HUDEP-2 (cell line): ENCODE measurements around the gene RMDN3.
A peak's percentile ranks its signal among the peaks of the same experiment; 100 is the strongest.

Experiments
- DNase-seq, 76 experiments: peaks; one replicate each; lab custom pipeline; 2025; ENCODE audit not compliant: unreplicated experiment in 76 of 76; lab: John Stamatoyannopoulos, UW

RMDN3 gene

DNA sequence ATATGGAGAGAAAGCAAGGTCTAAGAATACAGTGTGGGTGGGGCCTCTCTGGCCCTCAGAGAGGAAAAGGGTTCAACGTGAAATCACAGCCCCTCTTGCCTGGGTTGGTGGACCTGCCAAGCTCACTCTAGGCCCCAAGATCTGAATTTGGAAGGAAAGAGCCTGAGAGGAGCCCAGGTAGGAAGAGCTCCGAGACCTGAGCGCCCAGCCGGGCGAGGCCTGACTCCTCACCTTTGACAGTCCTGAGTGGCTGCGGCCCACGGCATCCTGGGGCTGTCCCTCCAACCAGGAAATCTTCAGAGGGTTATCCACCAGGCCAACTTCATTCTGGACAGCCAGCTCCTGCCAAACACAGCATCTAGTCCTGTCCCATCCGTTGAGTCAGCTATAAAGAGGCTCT is 18.4 kb upstream of the RMDN3 start:
- no peak for DNase-seq

DNA sequence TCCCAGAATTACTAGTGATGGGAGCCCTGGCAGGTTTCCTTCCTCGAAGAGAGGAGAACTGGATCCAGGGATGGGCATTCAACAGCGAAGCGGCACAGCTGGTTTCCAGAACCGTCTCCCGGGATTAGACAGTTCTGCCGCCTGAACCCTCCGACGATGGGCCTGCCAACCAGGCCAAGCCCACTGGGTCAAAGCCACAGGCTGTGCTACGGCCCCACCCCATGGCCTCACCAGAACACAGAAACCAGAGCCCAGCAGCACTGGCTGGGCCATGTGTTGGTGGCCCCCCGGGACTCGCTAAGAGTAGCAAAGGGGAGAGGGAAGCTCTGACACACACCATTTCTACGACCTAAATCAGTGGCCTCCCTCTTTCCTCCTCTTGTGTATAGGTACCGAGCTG is 17.0 kb upstream of the RMDN3 start:
- no peak for DNase-seq

DNA sequence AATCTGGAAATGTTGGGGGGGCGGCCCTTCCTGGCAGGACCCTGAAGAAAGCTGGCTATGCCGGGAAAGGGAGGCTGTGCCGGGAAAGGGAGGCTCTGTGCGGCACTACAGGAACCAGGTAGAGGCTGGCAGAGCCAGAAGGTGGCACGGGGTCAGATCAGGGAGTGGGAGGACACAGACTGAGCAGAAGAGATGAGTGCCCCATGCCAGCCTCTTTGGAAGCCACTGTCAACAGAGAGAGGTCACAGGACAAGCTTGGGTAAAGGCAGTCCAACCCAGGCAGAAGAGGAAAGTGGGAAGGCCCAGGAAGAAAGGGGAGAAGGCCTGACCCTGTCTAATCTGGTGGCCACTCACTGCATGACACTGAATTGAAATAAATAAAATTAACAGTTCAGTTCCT is 16.2 kb upstream of the RMDN3 start:
- no peak for DNase-seq

DNA sequence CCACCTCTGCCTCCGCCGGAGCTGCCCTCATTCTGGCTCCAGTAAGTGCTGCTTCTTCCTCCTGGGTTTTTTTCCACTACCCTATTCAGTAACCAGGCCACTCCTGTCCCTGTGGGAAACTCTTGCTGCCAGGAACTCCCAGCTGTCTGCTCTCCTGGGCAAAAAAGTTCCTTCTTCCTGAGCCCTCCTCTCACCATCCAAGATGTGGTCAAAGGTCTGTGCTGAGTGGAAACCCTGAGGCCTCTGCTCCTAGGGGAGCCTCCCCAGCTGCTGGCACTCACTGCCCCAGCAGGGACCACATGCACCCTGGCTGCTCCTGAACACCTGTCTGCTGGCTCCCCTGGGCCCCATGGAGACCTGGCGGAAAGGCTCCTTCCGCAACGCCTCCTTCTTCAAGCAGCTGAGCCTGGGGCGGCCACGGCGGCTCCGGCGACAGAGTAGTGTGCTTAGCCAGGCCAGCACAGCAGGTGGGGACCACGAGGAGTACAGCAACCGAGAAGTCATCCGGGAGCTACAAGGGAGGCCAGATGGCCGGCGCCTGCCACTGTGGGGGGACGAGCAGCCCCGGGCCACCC is 15.2 kb upstream of the RMDN3 start:
- no peak for DNase-seq

- peak in 52 of 76 experiments; percentile 18 to 67 (median 45) for DNase-seq
These were observed 14.5 kb upstream of the RMDN3 start, which contains the start of gene C15orf62 for GRCh38 chr15:40769274-40770146. Gene C15orf62, plus strand, starts transcription at chr15:40769980. Its CDS starts 516 bp downstream, at chr15:40770496.

GRCh38 chr15:40768521-40769273 is 13.6 kb upstream of the RMDN3 start:
- peak in 62 of 76 experiments; percentile 9 to 78 (median 48) for DNase-seq

GRCh38 chr15:40767838-40768500 is 12.9 kb upstream of the RMDN3 start:
- DNase-seq = no peak

- DNase-seq = peak in 63 of 76 experiments; percentile 19 to 81 (median 56)
These were observed 12.1 kb upstream of the RMDN3 start for GRCh38 chr15:40766906-40767837.

DNA sequence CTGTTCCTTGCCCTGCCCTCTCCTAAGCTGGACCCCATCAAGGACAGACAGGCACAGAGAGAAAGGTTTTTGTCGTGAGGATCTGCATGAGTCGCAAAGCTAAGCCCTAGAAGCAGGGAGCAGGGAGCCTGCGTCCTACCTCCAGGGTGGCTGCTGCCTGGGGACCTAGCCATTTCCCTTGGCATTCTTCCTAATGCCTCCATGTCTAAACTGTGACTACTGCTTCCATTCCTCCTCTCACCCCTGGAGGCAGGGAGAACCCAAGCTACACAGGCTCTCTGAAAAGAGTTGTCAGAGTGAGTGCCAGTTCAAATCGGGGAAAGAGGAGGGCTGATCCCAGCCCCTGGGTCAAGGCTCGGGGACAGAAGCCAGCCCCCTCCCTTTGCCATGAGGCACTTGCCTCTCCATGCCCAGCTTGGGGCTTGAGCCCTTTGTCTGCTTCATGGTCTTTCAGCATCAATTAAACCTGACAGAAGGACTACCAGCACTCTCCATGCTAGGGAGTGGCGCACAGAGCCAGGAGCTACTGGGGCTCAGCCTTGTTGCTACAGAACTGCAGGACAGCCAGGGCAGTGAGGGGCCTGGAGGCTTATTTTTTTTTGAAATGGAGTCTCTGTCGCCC is 11.3 kb upstream of the RMDN3 start:
- no peak for DNase-seq

DNA sequence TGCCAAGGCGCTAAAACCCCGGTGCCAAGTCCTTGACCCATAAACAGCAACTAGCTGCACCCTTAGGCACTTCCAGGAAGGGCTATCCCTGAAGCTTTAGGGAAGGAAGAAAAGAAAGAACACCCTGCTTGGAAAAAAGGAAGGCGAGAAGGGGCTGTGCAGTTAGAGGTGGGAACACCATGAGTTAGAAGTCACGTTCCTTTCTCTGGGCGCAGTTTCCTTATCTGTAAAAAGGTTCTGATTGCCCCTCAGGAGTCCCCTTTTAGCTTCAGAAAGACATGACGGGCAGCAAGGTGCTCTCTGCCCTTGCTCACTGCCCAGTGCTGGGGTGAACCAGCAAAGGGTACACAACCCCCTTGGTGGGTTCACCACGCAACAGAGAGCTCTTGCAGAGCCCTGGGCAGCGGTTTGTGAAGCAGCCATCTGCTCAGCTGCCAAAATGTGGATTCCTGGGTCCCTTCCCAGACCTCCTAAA is 9.6 kb upstream of the RMDN3 start:
- peak in 4 of 76 experiments; percentile 36 to 59 (median 52) for DNase-seq

- peak in 68 of 76 experiments; percentile 11 to 86 (median 65) for DNase-seq
These were observed 9.0 kb upstream of the RMDN3 start, which contains the start of gene GCHFR for GRCh38 chr15:40763801-40764628. Gene GCHFR, plus strand, starts transcription at chr15:40764068. Its CDS starts 113 bp downstream, at chr15:40764181.

DNA sequence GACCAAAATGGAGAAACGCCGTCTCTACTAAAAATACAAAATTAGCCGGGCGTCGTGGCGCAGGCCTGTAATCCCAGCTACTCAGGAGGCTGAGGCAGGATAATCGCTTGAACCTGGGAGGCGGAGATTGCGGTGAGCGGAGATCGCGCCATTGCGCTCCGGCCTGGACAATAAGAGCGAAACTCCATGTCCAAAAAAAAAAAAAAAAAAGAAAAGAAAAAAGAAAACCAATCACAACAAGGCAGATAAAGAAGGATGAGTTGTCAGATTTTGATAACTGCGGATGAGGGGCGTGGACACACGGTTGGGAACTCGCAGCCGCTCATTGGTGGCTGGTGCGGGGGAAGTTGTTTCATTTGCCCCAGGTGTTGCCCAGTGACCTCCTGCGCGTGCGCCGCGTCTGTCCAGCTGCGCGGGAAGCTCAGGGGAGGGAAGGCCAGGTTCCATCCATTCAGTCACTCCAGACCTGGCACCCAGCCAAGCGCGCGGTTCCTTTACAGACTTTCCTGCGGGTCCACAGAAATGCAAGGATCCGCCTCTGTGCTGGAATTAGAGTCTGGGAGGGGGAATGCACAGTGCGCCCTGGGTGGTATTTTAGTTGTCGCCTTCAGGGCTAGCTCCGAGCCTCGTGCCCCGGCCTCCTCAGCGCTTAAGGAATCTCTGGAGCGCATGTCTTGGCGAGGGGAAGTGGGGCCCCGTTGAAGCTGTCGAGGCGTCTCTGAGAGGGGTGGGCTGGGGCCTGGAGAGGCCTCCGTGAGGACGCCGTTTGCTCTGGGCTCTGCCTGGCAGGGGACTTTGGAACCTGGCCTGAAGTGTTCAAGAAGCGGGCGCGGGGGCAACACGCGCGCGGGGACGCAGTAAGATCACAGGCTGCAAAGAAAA is 8.1 kb upstream of the RMDN3 start:
- DNase-seq = peak in 58 of 76 experiments; percentile 15 to 71 (median 46)

DNA sequence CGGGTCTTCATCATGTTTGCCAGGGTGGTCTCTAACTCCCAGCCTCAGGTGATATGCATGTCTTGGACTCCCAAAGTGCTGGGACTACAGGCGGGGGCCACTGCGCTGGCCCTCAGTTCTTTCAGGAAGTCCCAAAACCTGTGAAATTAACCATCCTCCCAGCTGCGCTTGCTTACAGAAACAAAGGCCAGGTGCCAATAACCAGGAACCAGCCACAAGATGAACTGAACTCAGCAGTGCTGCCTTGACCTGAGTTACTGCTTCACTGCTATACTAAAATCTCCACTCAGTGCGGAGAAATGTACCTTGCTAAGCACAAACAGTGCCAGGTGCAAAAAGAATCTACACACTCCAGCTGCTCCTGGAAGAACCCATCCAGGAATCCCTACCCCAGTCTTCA is 4.9 kb upstream of the RMDN3 start:
- DNase-seq = no peak

DNA sequence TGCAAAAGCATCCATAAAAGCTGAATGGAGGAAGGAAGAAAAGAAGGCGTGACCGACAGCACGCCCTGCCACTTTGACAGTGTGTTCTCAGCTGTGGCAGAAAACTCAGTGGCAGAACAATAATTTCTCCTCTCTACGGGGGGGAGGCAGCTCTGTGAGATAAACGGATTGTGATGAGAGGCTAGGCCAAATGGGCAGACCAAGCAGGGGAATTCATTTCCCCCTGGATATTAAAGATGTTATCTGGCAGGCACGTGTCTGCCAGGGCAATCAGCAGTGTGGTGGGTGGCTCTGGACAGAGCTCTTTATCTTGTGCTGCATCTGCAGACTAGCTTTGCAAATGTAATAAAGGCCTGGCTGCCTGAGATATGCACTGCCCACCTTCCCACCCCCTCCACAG is 1.9 kb upstream of the RMDN3 start:
- DNase-seq = peak in 72 of 76 experiments; percentile 29 to 89 (median 64)

DNA sequence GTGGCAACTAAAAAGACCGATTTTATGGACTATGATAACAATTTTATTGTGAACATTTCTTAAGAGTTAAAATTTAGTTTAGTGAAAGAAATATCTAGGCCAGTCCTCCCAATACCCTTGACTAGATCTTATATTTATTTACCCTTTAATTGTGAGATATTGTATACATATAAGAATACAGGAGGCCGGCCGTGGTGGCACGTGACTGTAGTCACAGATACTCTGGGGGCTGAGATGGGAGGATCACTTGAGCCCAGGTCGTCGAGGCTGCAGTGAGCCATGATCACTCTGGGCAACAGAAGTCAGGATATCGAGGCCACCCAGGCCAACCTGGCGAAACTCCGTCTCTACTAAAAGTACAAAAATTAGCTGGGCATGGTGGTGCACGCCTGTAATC is 756 bp upstream of the RMDN3 start:
- DNase-seq = peak in 28 of 76 experiments; percentile 7 to 43 (median 22)

DNA sequence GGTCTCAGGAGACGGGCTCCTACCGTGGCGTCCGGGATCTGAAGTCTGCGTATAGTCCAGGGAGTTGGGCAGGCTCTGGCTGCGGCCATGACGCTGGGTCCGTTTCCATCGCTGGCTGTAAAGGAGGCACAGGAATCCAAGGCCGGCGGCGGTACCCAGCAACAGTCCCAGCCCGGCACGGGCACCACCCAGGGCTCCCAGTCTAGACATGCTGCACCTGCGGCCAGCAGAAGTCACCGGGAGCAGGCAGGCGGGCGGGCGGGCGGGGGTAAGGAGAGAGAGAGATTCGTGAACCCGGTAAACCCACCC is 526 bp downstream of the RMDN3 start:
- peak in 1 of 76 experiments; percentile 20 for DNase-seq

DNA sequence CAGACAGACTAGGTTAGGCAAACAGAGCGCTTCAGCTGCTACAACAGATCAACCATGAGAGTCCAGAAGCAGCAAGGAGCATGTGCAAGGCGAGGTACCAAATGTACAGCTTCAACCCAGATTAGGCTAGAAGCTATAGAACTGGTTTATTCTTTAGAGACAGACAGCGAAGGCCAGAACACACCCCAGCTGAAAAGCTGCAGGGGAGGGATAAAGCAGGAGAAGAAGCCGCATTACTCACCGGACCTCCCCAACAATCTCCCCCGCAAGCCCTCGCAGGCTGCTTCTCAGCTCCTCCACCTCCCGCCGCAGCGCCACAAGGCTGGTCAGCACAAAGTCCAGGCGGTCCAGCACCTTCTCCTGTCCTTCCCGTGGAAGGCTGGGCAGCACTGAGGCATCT is 3.3 kb downstream of the RMDN3 start:
- peak in 23 of 76 experiments; percentile 4 to 71 (median 42) for DNase-seq
